Measurements from ENCODE around the gene SZT2. TPM values are rescaled to one million over a fixed set of nuclear protein-coding genes. Genes with fewer than 3 reads are reported as not detected.

SZT2 gene
- total and polyA plus RNA-seq, 2 of the 4 experiments (the other 2 are of a cell fraction) = 9.5 to 14.3 TPM

- TF ChIP-seq CEBPB (IDR thresholded peaks at IDR 0.05; ENCODE audit: low read depth, low read length) (no peak), MAFK (IDR thresholded peaks at IDR 0.05; ENCODE audit: low read depth, low read length) (no peak), CHD1 (IDR thresholded peaks at IDR 0.05; ENCODE audit: low read depth, low read length) (no peak)
Measured at GRCh38 chr1:43358121-43358745, 31.5 kb upstream of the SZT2 start (continued).
